Gastroesophageal sphincter (tissue), 4 donors: Measurements from ENCODE around the gene CSMD2. TPM values are rescaled to one million over a fixed set of nuclear protein-coding genes. Genes with fewer than 3 reads are reported as not detected.
A peak's percentile ranks its signal among the peaks of the same experiment; 100 is the strongest.

Source experiments
- ATAC-seq: fragments of 150-250 bp; one replicate; pipeline ENCODE4 v1.9.1; 2016; ENCODE audit warnings: mild to moderate bottlenecking, moderate library complexity
- H3K27ac ChIP-seq, 4 donors: fragments of 200-600 bp; sonication (generic) in 3 of 4; 1 replicate in 3 of 4; 2 replicates in 1 of 4; pipeline ENCODE4 v1.5.1; 2016 to 2019
- H3K27me3 ChIP-seq: fragments of 200-600 bp; sonication (generic); one replicate; pipeline ENCODE4 v1.5.1; 2019
- H3K36me3 ChIP-seq, 2 donors: fragments of 200-600 bp; sonication (generic); one replicate each; pipeline ENCODE4 v1.5.1; 2019; ENCODE audit warnings: control low read depth in 1 of 2
- H3K4me1 ChIP-seq, 3 donors: fragments of 200-600 bp; sonication (generic); 1 replicate in 2 of 3; 2 replicates in 1 of 3; pipeline ENCODE4 v1.5.1; 2016 to 2019; ENCODE audit warnings: control low read depth in 2 of 3
- H3K4me3 ChIP-seq, 2 donors: fragments of 200-600 bp; sonication (generic); one replicate each; pipeline ENCODE4 v1.5.1; 2019; ENCODE audit warnings: mild to moderate bottlenecking in 1 of 2, moderate library complexity in 1 of 2
- H3K9me3 ChIP-seq, 3 donors: fragments of 200-600 bp; sonication (generic); one replicate each; pipeline ENCODE4 v1.5.1; 2017 to 2019; ENCODE audit warnings: control low read depth in 2 of 3
- EP300 ChIP-seq: sonication (generic); formaldehyde crosslinking; IDR thresholded peaks from one replicate; pipeline ENCODE4 v1.6.1; 2017; ENCODE audit warnings: antibody characterized with exemption, mild to moderate bottlenecking
- POLR2A ChIP-seq, 2 donors: fragments of 450-650 bp; IDR thresholded peaks; one replicate each; pipeline ENCODE4 v1.6.1; 2017; ENCODE audit warnings: antibody characterized with exemption in 2 of 2, mild to moderate bottlenecking in 2 of 2, moderate library complexity in 1 of 2
- POLR2AphosphoS5 ChIP-seq: sonication (generic); formaldehyde crosslinking; IDR thresholded peaks from one replicate; pipeline ENCODE4 v1.6.1; 2017; ENCODE audit warnings: antibody characterized with exemption
- WGBS, 2 donors: methylation state at CpG; one replicate each; pipeline ENCODE4 v1.1.5; 2018; ENCODE audit warnings: low coverage in 1 of 2; 5-methylcytosine and 5-hydroxymethylcytosine counted together
- total RNA-seq, 4 donors: library from RNA; depleted of rRNA; stranded (reverse); fragments of >200 nt; gene quantifications; one replicate each; pipeline ENCODE4 v1.1.0, GENCODE V29; 2016
- TF ChIP-seq, protein P1 (sequence below), 4 experiments: fragments of 200-600 bp in 2 of 4; fragments of 450-650 bp in 2 of 4; sonication (generic) in 1 of 4; IDR thresholded peaks; one replicate each; pipeline ENCODE4 v1.5.1; 2017 to 2019; ENCODE audit warnings: antibody characterized with exemption in 4 of 4, mild to moderate bottlenecking in 2 of 4, moderate library complexity in 2 of 4

Gene CSMD2
- total RNA-seq, 4 donors from 2014 or later: 0.22 to 2.5 (median 0.37) TPM

DNA sequence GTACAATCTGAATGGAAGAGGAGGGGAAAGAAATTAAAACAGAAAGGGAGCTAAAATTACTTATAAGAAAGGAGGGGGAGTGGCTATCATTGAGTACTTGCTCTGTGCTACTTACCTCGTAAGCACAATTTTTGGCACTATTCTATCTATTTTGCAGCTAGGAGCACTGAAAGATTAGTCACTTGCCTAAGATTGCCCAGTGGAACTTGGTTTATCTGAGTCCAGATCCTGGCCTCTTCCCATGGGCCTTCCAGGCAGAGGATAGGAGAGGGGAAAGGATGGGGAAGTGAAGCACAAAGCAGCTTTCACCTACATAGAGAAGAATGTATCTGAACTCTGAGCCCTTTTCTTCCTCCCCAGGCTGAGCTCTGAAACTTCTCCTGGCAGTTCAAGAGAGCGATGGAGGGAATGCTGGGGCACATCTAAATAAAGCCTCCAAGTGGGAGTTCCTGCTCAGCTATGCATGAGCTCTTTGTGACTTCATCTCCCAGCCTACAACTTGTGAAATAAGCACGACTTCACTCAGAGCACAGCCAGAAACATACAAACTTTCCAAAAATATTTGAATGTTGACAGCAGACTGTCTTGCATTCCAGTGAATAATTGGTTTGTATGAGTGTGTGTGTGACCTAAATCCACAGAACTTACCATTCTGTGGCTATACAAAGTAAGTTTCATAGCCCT lies 271.7 kb downstream of the CSMD2 start:
- H3K4me3 ChIP-seq: no peak overlapping the region
- H3K27ac ChIP-seq: peak overlapping the region in 3 of 4 donors; percentile 47 to 62 (median 52)
- no peaks in the 10 kb centered on the region for H3K4me1 ChIP-seq
- TF ChIP-seq POLR2AphosphoS5 (peak; percentile 6), EP300 (no peak), POLR2A (IDR thresholded peaks at IDR 0.05) (no peak)
- TF ChIP-seq, protein P1, sequence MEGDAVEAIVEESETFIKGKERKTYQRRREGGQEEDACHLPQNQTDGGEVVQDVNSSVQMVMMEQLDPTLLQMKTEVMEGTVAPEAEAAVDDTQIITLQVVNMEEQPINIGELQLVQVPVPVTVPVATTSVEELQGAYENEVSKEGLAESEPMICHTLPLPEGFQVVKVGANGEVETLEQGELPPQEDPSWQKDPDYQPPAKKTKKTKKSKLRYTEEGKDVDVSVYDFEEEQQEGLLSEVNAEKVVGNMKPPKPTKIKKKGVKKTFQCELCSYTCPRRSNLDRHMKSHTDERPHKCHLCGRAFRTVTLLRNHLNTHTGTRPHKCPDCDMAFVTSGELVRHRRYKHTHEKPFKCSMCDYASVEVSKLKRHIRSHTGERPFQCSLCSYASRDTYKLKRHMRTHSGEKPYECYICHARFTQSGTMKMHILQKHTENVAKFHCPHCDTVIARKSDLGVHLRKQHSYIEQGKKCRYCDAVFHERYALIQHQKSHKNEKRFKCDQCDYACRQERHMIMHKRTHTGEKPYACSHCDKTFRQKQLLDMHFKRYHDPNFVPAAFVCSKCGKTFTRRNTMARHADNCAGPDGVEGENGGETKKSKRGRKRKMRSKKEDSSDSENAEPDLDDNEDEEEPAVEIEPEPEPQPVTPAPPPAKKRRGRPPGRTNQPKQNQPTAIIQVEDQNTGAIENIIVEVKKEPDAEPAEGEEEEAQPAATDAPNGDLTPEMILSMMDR (IDR thresholded peaks at IDR 0.05): no peak
- 20 to 29% methylated on average over 3 of the region's 3 CpGs for WGBS, 2 donors
- peaks cover 5% of the 10 kb centered on the region for H3K27me3 ChIP-seq
- H3K36me3 ChIP-seq: no peaks in the 10 kb centered on the region
- no peaks in the 10 kb centered on the region for H3K9me3 ChIP-seq
- ATAC-seq: peak; percentile 79

DNA sequence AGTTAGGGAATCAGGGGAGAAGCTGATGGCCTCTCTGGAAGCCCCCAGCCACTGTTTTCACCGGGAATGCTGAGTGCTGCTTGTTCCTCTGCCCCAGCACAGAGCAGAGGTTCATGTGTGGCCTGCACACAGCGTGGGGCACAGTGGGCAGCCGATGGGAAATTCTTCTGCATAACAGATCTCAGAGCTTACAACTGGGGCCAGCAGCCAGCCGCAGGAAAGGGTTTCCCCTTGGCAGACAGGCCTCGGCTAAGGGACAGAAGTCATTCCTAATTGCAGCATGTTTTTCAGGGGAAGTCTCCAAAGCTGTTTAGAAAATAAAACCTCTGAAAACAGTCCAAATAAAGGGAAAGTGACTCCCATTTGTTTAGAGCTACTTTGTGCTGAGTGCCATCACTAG lies 278.5 kb downstream of the CSMD2 start:
- Histone ChIP-seq H3K27me3 (peaks cover 37% of the 10 kb centered on the region), H3K36me3 (no peaks in the 10 kb centered on the region), H3K9me3 (no peaks in the 10 kb centered on the region), H3K4me1 (no peaks in the 10 kb centered on the region), H3K4me3 (no peak overlapping the region), H3K27ac (no peak overlapping the region)
- ATAC-seq: no peak
- TF ChIP-seq POLR2A (IDR thresholded peaks at IDR 0.05): no peak
- TF ChIP-seq, protein P1 (IDR thresholded peaks at IDR 0.05): no peak
- no peak for TF ChIP-seq POLR2AphosphoS5
- TF ChIP-seq EP300: no peak
- 9% methylated on average over 4 of the region's 5 CpGs; no CpG with 5 or more reads in 1 of the 2 donors for WGBS, 2 donors

DNA sequence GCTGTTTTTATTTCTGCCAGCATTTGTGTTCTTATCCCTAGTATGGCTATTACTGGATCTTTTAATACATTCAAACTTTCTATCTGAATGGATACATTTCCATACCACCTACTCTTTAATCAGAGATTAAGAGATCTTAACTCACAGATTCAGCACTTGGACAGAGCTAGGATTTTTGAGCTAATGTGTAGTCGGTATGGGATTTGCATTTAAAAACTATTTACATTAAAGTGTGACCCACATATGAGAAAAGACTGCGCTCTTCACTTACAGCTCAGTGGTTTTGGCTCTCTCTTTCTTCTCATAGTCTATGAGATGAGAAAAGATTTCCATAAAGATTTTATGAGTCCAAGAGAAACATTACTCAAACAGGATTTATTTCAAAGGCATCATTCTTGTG lies 284.7 kb downstream of the CSMD2 start:
- Histone ChIP-seq H3K27ac (no peak overlapping the region), H3K9me3 (no peaks in the 10 kb centered on the region), H3K4me3 (no peak overlapping the region), H3K27me3 (peaks cover 59% of the 10 kb centered on the region), H3K4me1 (no peaks in the 10 kb centered on the region), H3K36me3 (no peaks in the 10 kb centered on the region)
- 21 to 43% methylated on average over 2 of the region's 2 CpGs for WGBS, 2 donors
- TF ChIP-seq POLR2A (IDR thresholded peaks at IDR 0.05) (no peak), POLR2AphosphoS5 (no peak), EP300 (no peak)
- TF ChIP-seq, protein P1 (IDR thresholded peaks at IDR 0.05): no peak
- ATAC-seq: no peak

DNA sequence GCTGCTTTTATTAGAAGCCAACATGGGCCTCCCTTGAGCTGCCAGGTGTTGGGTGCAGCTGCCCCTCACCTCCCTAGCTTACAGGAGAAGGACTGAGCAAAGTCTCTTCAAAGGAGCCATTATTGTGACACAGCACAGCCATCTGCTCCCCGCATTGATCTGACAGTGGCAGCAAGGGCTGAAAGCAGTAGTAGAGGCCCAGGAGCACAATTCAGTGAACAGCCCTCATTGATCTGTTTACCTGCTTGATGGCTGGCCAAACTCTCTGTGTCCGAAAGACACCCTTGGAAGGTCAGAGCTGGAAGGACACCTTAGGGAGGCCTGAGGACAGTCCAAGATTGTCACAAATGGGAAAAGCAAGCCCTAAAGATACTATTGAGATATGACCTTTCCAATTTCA lies 286.6 kb downstream of the CSMD2 start:
- no peak overlapping the region for H3K27ac ChIP-seq
- H3K9me3 ChIP-seq: no peaks in the 10 kb centered on the region
- H3K27me3 ChIP-seq: peaks cover 49% of the 10 kb centered on the region
- TF ChIP-seq, protein P1 (IDR thresholded peaks at IDR 0.05): no peak
- TF ChIP-seq POLR2AphosphoS5: no peak
- TF ChIP-seq POLR2A (IDR thresholded peaks at IDR 0.05): no peak
- no peak for TF ChIP-seq EP300
- no peak overlapping the region for H3K4me3 ChIP-seq
- 80 to 90% methylated on average over 1 of the region's 2 CpGs for WGBS, 2 donors
- ATAC-seq: no peak
- H3K36me3 ChIP-seq: no peaks in the 10 kb centered on the region
- H3K4me1 ChIP-seq: no peaks in the 10 kb centered on the region

DNA sequence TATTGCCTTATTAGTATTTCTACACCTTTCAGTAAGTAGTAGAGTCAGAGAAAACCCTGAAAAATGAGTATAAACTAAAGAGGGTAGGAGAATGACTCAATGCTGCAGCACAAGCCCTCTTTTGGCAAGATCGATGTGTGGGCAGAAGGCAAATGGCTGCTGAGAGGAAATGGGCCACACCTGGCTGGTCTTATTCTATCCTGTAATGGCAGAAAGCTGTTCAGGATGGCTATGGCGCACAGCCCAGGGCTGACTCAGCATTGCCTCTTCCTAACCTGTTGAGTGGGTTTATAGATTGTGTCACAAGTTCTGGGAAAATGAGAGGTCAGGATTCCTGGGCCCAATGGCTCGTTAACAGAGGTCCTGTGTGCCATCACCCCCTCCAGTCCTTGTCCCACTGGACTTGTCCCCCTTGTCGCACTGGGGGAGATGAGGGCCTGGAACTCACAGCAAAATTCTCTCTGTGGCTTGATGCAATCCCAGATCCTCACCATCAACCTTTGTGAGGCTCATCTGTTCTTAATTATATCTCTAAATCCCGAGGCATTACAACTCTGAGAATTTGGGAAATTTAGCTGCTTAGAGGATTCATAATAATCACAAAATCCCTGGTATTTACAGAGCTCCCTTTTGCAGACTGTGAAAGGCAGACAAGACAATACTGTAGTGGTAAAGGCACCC lies 287.9 kb downstream of the CSMD2 start:
- WGBS, 2 donors: 39 to 79% methylated on average over 3 to 4 of the region's 5 CpGs
- TF ChIP-seq, protein P1 (IDR thresholded peaks at IDR 0.05): no peak
- no peak for TF ChIP-seq POLR2AphosphoS5
- TF ChIP-seq POLR2A (IDR thresholded peaks at IDR 0.05): no peak
- TF ChIP-seq EP300: no peak
- Histone ChIP-seq H3K27ac (no peak overlapping the region), H3K36me3 (no peaks in the 10 kb centered on the region), H3K9me3 (no peaks in the 10 kb centered on the region), H3K4me1 (no peaks in the 10 kb centered on the region), H3K27me3 (peaks cover 40% of the 10 kb centered on the region), H3K4me3 (no peak overlapping the region)
- ATAC-seq: no peak
